Breast epithelium (tissue), 3 donors: Measurements from ENCODE around the gene ST6GALNAC3.

Experiments
- CTCF ChIP-seq, 3 donors: fragments of 450-650 bp; IDR thresholded peaks; one replicate each; pipeline ENCODE4 v1.5.1; 2016 to 2017; ENCODE audit warnings: antibody characterized with exemption in 3 of 3, mild to moderate bottlenecking in 3 of 3, moderate library complexity in 3 of 3
- POLR2AphosphoS5 ChIP-seq, 3 donors: sonication (generic); formaldehyde crosslinking; IDR thresholded peaks; one replicate each; pipeline ENCODE4 v1.6.1; 2017; ENCODE audit warnings: antibody characterized with exemption in 3 of 3

GRCh38 chr1:76300556-76300955 is 226.0 kb downstream of the ST6GALNAC3 start:
- TF ChIP-seq POLR2AphosphoS5 (IDR thresholded peaks at IDR 0.05) (no peak), CTCF (IDR thresholded peaks at IDR 0.05) (no peak)
